ENCODE data around the gene TASP1. TPM values are rescaled to one million over a fixed set of nuclear protein-coding genes. Genes with fewer than 3 reads are reported as not detected.

The TASP1 gene
- total RNA-seq, 2 donors from 2014 or later: 15.8 to 16.6 TPM

GRCh38 chr20:13441388-13441787, 197.3 kb downstream of the TASP1 start:
- Histone ChIP-seq H3K27me3 (ENCODE audit: control insufficient read depth, insufficient read depth, low read length, poor library complexity, severe bottlenecking) (no peaks in the 10 kb centered on the region), H3K27ac (ENCODE audit: low read depth, low read length) (no peak overlapping the region), H3K4me3 (ENCODE audit: low read length) (no peak overlapping the region), H3K9me3 (ENCODE audit: control insufficient read depth, low read length) (no peaks in the 10 kb centered on the region), H3K36me3 (ENCODE audit: control insufficient read depth, insufficient read depth, low read length) (no peaks in the 10 kb centered on the region), H3K4me1 (ENCODE audit: control insufficient read depth, insufficient read depth, low read length) (peaks cover 4% of the 10 kb centered on the region), H3K9ac (ENCODE audit: extremely low read depth, low read length, poor library complexity, severe bottlenecking) (no peak overlapping the region)
- no peak for TF ChIP-seq CTCF (conservative IDR thresholded peaks at IDR 0.05)
- Mint-ChIP-seq H3K27me3 (ENCODE audit: insufficient read depth) (no peaks in the 10 kb centered on the region), H3K4me1 (peaks cover 10% of the 10 kb centered on the region), H3K4me3 (no peak overlapping the region), H3K27ac (no peak overlapping the region), H3K9me3 (peaks cover 15% of the 10 kb centered on the region), H3K36me3 (ENCODE audit: low read depth) (peaks cover 7% of the 10 kb centered on the region)
- DNase-seq: no peak

DNA sequence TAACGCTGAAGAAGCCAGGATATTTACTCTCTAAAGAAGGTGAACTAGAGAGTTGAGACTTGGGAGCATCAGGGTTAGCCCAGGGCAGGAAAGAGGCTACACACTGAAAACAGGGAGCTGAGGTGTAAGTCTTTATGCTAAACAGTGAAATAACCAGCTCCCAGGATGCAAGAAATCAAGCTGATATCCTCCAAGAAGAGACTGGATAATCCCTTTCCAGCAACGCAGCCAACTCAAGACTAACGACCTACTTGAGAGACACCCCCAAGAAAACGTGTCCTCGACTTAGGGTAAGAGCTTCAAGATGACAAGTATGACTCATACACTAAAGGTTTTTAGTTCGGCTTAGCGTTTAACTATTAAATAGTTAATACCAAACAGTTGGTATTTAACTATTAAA, 202.2 kb downstream of the TASP1 start:
- H3K4me1 Mint-ChIP-seq: peaks cover 3% of the 10 kb centered on the region
- no peak for DNase-seq

GRCh38 chr20:13432126-13432525, 206.6 kb downstream of the TASP1 start:
- 94 to 100% methylated on average over 1 of the region's 1 CpG for WGBS, 2 experiments (ENCODE audit: insufficient coverage in 1 of 2, insufficient read length in 1 of 2)
- Mint-ChIP-seq H3K4me1 (peaks cover 4% of the 10 kb centered on the region), H3K9me3 (no peaks in the 10 kb centered on the region), H3K36me3 (ENCODE audit: low read depth) (peaks cover 21% of the 10 kb centered on the region), H3K27me3 (ENCODE audit: insufficient read depth) (no peaks in the 10 kb centered on the region), H3K4me3 (no peak overlapping the region), H3K27ac (no peak overlapping the region)
- H3K9me3 ChIP-seq (ENCODE audit: control insufficient read depth, low read length): no peaks in the 10 kb centered on the region
- H3K4me1 ChIP-seq (ENCODE audit: control insufficient read depth, insufficient read depth, low read length): no peaks in the 10 kb centered on the region
- peaks cover 15% of the 10 kb centered on the region for H3K36me3 ChIP-seq (ENCODE audit: control insufficient read depth, insufficient read depth, low read length)
- no peak overlapping the region for H3K27ac ChIP-seq (ENCODE audit: low read depth, low read length)
- no peak for TF ChIP-seq CTCF (conservative IDR thresholded peaks at IDR 0.05)
- no peak overlapping the region for H3K4me3 ChIP-seq (ENCODE audit: low read length)
- no peak overlapping the region for H3K9ac ChIP-seq (ENCODE audit: extremely low read depth, low read length, poor library complexity, severe bottlenecking)
- DNase-seq: no peak
- no peaks in the 10 kb centered on the region for H3K27me3 ChIP-seq (ENCODE audit: control insufficient read depth, insufficient read depth, low read length, poor library complexity, severe bottlenecking)

More for the DNA sequence above, 202.2 kb downstream of the TASP1 start:
- H3K4me3 ChIP-seq (ENCODE audit: low read length): no peak overlapping the region
- WGBS, 2 experiments (ENCODE audit: insufficient coverage in 1 of 2, insufficient read length in 1 of 2): 84 to 87% methylated on average over 4 to 5 of the region's 7 CpGs
- Mint-ChIP-seq H3K4me3 (no peak overlapping the region), H3K27me3 (ENCODE audit: insufficient read depth) (no peaks in the 10 kb centered on the region), H3K36me3 (ENCODE audit: low read depth) (peaks cover 20% of the 10 kb centered on the region), H3K9me3 (peaks cover 15% of the 10 kb centered on the region), H3K27ac (no peak overlapping the region)
- no peaks in the 10 kb centered on the region for H3K9me3 ChIP-seq (ENCODE audit: control insufficient read depth, low read length)
- no peak for TF ChIP-seq CTCF (conservative IDR thresholded peaks at IDR 0.05)
- no peak overlapping the region for H3K9ac ChIP-seq (ENCODE audit: extremely low read depth, low read length, poor library complexity, severe bottlenecking)
- no peak overlapping the region for H3K27ac ChIP-seq (ENCODE audit: low read depth, low read length)
- H3K4me1 ChIP-seq (ENCODE audit: control insufficient read depth, insufficient read depth, low read length): peaks cover under 1% of the 10 kb centered on the region
- H3K27me3 ChIP-seq (ENCODE audit: control insufficient read depth, insufficient read depth, low read length, poor library complexity, severe bottlenecking): no peaks in the 10 kb centered on the region
- H3K36me3 ChIP-seq (ENCODE audit: control insufficient read depth, insufficient read depth, low read length): peaks cover 15% of the 10 kb centered on the region

Measured in endodermal cell (in vitro differentiated cells).